ENCODE data around the gene MYO1F. TPM values are rescaled to one million over a fixed set of nuclear protein-coding genes. Genes with fewer than 3 reads are reported as not detected.

The MYO1F gene
- total and polyA plus RNA-seq, 2 of the 13 experiments (the other 11 are each of a cell fraction or from before 2014, with no cell fraction given): 0.09 to 0.13 TPM

DNA sequence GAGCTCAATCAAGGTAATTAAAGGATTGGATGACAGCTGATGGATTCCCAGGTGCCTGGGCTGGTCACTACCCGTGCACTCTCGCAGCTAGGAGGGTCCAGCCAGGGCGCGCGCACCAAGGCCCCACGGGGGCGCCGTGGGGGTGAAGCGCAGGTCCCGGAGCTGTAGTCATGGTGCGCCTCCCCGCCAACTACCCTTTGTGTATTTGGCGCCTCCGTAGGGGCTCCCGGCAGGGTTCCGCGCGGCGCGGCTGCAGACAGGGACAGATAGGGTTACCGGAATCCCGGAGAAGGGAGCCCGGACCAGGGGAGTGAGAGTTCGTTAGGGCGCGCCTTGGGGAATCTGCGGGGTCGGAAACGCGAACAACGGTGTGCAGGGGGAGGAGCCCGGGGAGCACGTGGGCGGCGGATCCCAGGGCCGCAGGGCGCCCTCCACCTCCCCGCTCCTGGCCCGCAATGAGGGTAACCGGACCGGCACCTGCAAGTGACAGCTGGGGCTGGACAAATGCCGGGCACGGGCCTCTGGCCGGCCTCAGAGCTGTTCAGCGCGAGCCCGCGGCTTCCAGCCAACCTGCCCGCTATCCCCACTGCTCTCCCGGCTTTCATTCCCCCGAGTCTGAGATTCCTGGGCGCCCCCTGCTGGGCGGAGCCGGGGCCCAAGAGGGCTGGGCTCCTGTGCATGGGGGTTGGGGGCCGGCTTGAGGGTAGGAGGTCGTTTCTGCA is 71.4 kb downstream of the MYO1F start (continued):
- TF ChIP-seq, protein P1, sequence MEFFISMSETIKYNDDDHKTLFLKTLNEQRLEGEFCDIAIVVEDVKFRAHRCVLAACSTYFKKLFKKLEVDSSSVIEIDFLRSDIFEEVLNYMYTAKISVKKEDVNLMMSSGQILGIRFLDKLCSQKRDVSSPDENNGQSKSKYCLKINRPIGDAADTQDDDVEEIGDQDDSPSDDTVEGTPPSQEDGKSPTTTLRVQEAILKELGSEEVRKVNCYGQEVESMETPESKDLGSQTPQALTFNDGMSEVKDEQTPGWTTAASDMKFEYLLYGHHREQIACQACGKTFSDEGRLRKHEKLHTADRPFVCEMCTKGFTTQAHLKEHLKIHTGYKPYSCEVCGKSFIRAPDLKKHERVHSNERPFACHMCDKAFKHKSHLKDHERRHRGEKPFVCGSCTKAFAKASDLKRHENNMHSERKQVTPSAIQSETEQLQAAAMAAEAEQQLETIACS (CRISPR knock-in tag; IDR thresholded peaks at IDR 0.05): peak; percentile 17
- TF ChIP-seq ISL2 (CRISPR knock-in tag; IDR thresholded peaks at IDR 0.05): no peak; the same call in 1 of the 2 replicates
- TF ChIP-seq, protein P2, sequence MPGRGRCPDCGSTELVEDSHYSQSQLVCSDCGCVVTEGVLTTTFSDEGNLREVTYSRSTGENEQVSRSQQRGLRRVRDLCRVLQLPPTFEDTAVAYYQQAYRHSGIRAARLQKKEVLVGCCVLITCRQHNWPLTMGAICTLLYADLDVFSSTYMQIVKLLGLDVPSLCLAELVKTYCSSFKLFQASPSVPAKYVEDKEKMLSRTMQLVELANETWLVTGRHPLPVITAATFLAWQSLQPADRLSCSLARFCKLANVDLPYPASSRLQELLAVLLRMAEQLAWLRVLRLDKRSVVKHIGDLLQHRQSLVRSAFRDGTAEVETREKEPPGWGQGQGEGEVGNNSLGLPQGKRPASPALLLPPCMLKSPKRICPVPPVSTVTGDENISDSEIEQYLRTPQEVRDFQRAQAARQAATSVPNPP (CRISPR knock-in tag; IDR thresholded peaks at IDR 0.05): no peak
- TF ChIP-seq, protein P3, sequence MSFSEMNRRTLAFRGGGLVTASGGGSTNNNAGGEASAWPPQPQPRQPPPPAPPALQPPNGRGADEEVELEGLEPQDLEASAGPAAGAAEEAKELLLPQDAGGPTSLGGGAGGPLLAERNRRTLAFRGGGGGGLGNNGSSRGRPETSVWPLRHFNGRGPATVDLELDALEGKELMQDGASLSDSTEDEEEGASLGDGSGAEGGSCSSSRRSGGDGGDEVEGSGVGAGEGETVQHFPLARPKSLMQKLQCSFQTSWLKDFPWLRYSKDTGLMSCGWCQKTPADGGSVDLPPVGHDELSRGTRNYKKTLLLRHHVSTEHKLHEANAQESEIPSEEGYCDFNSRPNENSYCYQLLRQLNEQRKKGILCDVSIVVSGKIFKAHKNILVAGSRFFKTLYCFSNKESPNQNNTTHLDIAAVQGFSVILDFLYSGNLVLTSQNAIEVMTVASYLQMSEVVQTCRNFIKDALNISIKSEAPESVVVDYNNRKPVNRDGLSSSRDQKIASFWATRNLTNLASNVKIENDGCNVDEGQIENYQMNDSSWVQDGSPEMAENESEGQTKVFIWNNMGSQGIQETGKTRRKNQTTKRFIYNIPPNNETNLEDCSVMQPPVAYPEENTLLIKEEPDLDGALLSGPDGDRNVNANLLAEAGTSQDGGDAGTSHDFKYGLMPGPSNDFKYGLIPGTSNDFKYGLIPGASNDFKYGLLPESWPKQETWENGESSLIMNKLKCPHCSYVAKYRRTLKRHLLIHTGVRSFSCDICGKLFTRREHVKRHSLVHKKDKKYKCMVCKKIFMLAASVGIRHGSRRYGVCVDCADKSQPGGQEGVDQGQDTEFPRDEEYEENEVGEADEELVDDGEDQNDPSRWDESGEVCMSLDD (CRISPR knock-in tag; IDR thresholded peaks at IDR 0.05; ENCODE audit: borderline replicate concordance): 0 out of 2 replicates have a peak, but pooled peaks have one; percentile 12
- peak; percentile 63 for TF ChIP-seq ZFY (CRISPR knock-in tag; IDR thresholded peaks at IDR 0.05)
- TF ChIP-seq MAF1 (CRISPR knock-in tag; IDR thresholded peaks at IDR 0.05; ENCODE audit: borderline replicate concordance): no peak
- TF ChIP-seq KLF16 (CRISPR knock-in tag; IDR thresholded peaks at IDR 0.05): peak in 1 of 2 experiments; percentile 84; a peak in 2 of 4 replicates
- peak; percentile 59; the same call in 1 of the 2 replicates for TF ChIP-seq ERF (CRISPR knock-in tag; IDR thresholded peaks at IDR 0.05)
- TF ChIP-seq SIN3A (IDR thresholded peaks at IDR 0.05; ENCODE audit: borderline replicate concordance, low read depth, low read length): peak; percentile 55; the same call in 1 of the 2 replicates
- TF ChIP-seq NONO (IDR thresholded peaks at IDR 0.05): no peak
- TF ChIP-seq NONO (CRISPR knock-in tag; conservative IDR thresholded peaks at IDR 0.05): peak; percentile 81
- 0 out of 2 replicates have a peak, but pooled peaks have one; percentile 57 for TF ChIP-seq AKAP8 (CRISPR knock-in tag; IDR thresholded peaks at IDR 0.05)
- no peak for TF ChIP-seq ZNF713 (CRISPR knock-in tag; IDR thresholded peaks at IDR 0.05)
- TF ChIP-seq PHF8 (CRISPR knock-in tag; IDR thresholded peaks at IDR 0.05): peak; percentile 38; the same call in 1 of the 2 replicates
- TF ChIP-seq RNF2 (conservative IDR thresholded peaks at IDR 0.05; ENCODE audit: low read depth): 0 out of 2 replicates have a peak, but pooled peaks have one; percentile 29
- peak; percentile 71; the same call in 1 of the 2 replicates for TF ChIP-seq ZNF879 (CRISPR knock-in tag; IDR thresholded peaks at IDR 0.05)
- TF ChIP-seq ASH2L (IDR thresholded peaks at IDR 0.05; ENCODE audit: insufficient read length, low read depth, low read length): peak; percentile 31
- no peak for TF ChIP-seq PLRG1 (conservative IDR thresholded peaks at IDR 0.05)
- TF ChIP-seq, protein P4, sequence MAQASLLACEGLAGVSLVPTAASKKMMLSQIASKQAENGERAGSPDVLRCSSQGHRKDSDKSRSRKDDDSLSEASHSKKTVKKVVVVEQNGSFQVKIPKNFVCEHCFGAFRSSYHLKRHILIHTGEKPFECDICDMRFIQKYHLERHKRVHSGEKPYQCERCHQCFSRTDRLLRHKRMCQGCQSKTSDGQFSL (CRISPR knock-in tag; IDR thresholded peaks at IDR 0.05): peak; percentile 39; the same call in 1 of the 2 replicates
- TF ChIP-seq SIX1 (CRISPR knock-in tag; IDR thresholded peaks at IDR 0.05; ENCODE audit: borderline replicate concordance): no peak
- peak; percentile 60 for TF ChIP-seq PHF21A (CRISPR knock-in tag; IDR thresholded peaks at IDR 0.05)

All from HepG2 (cell line).